GM21390 (cell line): Measurements from ENCODE around the gene VNN1.
"Not testable (repeated sequence)": the region's sequence is repeated elsewhere in the genome, so short reads cannot be mapped to it uniquely, and the experiment has no call there.

Experiments
- ATAC-seq: cut with Tn5 transposase; IDR thresholded peaks from one replicate; pipeline ENCODE4 v1.9.1; 2021; ENCODE audit not compliant: unreplicated experiment

Gene VNN1

DNA sequence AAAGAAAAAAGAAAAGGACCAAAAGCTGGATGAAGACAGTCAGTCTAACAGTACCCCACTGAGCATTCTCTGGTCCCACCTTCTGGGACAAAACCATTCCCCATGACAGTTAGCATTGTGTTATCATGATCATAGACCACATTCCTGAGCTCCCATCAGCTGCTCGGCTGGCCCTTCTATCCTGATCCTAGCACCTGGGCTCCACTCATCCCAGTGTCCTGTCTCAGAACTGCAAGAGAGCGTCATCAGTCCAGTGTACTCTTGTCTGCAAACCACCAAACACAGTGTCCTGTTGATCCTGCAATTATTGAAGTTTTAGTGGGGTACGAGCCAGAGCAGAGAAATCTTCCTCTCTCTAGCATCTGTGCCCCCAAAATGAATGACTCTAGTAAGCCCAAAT lies 38.9 kb downstream of the VNN1 start:
- ATAC-seq = no peak

DNA sequence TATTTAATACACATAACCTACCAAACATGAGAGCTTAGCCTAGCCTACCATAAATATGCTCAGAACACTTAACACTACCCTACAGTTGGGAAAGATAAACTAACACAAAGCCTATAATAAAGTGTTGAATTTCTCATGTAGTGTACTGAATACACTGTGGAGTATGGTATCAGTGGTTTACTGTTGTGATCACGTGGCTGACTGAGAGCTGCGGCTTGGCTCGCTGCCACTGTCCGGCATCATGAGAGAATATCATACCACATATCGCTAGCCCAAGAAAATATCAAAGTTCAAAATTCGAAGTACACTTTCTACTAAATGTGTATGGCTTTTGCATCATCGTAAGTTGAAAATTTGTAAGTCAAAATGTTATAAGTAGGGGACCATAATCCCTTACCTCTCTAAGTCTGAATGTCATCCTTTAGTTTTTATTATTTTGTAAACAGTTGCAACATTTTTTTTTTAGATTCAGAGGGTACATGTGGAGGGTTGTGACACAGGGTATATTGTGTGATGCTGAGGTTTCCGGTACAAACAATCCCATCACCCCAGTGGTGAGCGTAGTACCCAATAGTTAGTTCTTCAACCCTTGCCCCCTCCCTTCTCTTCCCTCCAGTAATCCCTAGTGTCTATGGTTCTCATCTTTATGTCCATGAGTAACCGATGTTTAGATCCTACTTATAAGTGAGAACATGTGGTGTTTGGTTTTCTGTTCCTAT lies 40.3 kb downstream of the VNN1 start:
- no peak for ATAC-seq

DNA sequence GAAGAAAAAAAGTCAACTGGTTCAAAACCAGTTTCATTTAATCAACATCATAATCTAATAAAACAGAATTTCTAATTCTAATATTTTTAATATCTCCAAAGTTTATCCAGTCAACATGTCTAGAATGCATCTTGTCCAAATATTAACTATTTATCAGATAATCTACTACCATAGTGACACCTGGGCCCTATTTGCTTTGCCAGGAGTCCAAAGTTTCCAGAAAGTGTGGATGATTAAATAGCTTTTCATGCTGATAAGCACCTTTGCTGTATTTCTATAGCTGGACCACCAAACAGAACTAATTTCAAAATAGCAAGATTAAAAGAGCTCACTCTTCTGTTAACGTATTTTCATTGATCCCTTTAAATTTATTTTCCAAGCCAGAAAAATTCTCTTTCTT lies 42.6 kb downstream of the VNN1 start:
- ATAC-seq = no peak

DNA sequence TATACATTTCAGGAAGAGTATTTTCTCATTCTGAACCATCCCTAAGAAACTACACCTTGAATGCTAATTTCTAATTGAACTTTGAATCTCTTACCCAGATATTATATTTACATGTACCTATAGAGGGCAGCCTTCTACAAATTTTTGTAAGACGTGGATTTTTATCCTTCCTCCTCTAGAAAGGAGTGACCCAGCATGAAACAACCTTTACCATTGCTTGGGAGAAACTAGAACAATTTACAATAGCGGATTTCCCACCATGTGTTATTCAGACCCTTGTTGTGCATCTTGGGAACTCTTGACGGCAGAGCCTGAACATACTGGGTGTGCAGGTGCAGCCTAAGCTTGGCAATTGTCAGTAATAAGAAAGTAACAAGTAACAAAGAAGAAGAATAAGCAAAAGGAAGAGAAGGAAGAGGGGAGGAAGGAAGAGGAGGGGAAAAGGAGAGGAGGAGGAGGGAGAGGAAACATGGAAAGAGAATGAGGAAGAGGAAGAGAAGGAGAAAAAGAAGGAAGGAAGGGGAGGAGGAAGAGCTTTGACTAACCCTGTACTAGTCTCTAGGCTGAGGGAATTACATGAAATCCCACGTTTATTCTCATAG lies 44.1 kb downstream of the VNN1 start:
- ATAC-seq = peak; percentile 63

DNA sequence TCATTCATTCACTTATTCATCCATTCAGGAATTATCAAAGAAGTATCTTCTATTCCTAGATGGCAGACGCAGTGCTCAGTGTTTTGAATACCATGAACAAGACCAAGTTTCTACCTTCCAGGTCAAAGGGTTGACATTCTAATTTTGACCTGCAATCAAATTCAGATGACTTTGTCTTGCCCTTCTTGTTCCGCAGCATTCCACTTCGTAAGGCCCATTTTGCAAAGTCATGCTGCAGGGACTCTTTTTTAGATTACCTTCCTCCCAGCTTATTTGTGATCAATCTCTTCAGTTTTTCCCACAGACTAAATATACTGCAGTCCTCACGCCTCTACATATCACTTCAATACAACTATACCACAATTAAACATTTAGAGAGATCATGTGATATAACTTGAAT lies 47.7 kb downstream of the VNN1 start:
- ATAC-seq = no peak

DNA sequence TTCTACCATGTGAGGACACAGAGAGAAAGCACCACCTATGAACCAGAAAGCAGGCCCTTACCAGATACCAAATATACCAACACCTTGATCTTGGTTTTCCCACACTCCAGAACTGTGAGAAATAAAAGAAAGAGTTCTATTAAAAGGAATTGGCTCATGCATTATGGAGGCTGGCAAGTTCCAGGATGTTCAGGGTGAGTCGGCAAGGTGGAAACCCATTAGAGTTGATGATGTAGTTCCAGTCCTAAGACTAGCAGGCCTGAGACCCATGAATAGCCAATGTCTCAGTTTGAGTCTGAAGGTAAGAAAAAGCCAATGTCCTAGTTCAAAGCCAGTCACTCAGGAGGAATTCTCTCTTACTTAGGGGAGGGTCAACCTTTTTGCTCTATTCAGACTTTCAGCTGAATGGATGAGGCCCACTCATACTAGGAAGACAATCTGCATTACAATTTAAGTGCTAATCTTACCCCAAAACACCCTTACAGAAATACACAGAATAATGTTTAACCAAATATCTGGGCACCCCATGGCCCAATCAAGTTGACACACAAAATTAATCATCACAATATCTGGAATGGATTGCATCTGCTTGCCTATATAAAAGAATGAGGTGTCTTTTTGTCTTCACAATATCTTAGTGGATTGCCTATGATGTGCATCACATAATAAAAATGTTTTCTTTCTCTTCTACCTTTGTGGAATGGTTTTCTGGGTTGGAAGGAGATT lies 49.4 kb downstream of the VNN1 start:
- no peak for ATAC-seq

DNA sequence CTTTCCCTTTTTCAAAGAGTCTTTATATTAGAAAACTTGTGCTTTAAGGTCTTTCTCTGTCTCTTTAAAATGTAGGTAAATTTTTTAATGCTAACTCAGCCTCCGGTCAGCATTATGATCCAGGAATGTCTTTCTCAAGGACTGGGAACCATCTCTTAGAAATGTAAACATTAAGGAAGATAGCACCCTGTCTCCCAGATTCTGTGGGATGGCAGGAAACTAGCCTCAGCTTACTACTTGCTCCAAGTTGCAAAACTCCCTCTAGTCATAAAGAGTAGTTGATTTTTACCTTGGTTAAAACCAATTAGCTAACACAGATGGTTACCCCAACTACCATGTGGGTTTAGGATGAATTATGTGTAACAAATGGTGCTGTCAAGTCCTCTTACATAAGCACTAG lies 50.2 kb downstream of the VNN1 start:
- ATAC-seq = no peak

DNA sequence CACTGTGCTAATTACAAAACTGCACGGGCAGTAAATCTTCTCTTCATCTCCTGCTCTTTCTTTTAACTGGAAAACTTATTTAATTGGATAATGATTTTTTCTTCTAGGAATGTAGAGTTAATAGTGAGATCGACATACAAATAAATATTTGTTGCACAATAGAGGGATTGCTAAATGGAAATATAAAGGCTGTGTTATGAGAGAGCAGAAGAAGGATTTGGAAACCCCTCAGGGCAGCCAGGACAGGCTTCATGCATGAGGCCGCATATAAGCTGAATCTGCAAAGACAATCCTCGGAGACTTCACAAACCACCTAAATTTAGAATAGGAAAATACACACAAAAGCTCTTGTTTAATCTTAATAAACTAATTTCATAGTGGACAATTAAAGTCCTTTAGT lies 51.9 kb downstream of the VNN1 start:
- no peak for ATAC-seq

DNA sequence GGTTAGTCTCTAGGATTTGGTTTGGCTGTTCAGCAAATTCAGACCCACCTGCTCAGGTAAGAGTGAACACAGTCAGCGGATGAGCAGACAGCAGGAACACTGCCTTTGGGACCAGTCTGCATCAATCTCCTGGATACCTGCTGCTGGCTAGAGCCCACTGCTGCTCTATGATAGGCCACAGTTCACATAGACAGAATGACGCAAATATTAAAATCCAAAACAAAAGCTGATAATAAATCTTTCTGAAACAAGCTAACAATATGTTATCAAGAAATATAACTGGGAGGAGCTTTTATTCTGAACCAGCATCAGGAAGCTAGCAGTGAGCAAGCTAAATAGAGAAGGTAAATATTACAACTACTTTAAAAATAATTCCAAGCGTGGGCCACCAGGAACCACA lies 54.8 kb downstream of the VNN1 start, which contains the start of gene TAAR1:
Gene TAAR1 (minus strand): TSS at position 101 of the 400 bp plus-strand sequence. CDS start 13,179 bp downstream, outside the sequence.
- ATAC-seq = no peak

DNA sequence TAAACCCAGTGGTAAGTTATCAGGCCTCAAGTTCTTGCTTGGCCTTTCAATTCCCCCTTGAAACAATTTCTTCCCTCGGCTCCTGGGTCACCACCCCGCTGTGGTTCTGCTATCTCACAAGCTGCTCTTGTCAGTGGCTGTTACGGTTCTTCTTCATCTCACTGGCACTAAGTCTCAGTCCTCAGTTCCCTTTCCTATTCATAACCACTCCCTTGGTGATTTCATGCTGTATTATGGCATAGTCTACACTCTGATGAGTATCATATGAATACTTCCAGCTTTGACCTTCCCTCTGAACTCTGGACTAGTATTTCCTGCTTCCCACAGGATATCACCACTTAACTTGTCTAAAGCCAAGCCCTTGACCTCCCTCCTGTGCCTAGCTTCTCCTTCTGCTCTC lies 62.8 kb downstream of the VNN1 start:
- peak; percentile 59 for ATAC-seq

DNA sequence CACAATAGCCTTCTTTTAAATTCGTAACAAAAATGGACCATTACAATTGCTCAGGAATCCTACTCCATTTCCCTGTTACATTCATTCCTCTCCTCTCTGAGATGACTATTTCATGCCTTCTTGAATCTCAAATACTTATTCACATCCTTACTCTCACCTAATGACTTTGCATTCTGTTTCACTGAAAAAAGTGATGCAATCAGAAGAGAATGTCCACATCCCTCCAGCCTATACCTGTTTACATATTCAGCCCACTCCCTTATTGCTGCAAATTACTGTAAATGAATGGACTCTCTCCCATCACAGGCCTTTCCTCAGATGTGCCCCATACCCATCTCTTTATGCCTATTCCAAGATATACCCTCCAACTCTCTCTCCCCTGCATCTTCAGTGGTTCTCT lies 63.4 kb downstream of the VNN1 start:
- no peak for ATAC-seq

DNA sequence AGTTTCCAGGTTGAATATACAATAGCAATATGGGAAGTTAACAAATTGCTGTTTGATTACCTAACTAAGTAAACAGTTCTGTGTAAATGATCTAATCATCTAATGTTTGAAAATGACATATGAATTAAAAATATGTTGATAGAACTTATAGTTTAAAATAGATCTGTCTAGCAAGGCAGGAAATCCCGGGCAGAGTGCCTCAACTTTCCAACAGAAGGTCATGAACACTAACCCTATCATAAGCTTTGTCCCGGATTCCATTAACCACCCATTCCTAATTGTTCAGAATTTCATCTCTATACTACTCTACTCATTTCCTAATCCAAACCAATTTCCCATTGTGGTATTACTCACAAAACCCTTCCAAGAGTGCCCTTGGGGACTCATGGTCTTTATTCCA lies 65.0 kb downstream of the VNN1 start:
- no peak for ATAC-seq

DNA sequence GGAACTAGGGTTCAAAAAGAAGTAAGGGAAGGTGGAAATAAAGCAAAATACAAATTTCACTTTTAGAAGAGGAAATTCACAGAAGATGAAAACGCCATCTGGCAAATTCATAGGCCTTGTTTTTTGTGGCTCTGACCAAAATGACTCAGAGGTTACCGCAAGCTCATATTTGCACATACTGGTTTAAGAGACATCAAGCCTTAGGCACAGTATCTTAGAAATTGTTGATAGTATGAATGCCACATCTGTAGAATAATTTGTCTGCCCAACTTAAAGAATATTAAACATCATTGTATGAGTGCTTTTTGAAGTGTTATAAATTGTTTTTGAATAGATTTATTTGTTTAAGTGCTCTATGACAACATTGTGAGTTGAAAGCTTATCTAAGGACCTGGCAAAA lies 65.5 kb downstream of the VNN1 start:
- ATAC-seq = peak; percentile 80

DNA sequence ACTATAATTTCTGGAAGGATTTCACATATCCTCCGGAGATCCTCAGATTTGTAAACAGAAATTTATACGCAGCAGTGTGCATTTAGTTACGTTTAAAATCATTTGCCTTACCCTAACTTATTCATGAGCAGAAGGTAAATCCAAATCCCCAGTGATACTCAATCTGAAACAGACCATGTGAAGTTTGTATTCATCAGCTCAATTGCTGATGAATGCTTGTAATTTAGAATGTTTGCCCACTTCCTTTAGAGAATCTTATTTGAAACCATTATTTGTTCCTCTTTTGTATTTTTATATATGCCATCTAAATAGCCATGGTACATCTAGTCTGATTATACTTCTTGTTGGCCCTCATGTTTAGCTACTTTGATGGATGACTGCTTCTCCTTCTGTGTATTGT lies 70.3 kb downstream of the VNN1 start:
- ATAC-seq = no peak

DNA sequence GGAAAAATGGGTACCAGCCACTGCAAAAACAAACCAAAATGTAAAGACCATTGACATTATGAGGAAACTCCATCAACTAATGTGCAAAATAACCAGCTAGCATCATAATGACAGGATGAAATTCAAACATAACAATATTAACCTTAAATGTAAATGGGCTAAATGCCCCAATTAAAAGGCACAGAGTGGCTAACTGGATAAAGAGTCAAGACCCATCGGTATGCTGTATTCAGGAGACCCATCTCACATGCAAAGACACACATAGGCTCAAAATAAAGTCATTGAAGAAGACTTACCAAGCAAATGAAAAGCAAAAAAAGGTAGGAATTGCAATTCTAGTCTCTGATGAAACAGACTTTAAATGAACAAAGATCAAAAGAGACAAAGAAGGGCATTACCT lies 76.7 kb downstream of the VNN1 start:
- not testable (repeated sequence) for ATAC-seq

DNA sequence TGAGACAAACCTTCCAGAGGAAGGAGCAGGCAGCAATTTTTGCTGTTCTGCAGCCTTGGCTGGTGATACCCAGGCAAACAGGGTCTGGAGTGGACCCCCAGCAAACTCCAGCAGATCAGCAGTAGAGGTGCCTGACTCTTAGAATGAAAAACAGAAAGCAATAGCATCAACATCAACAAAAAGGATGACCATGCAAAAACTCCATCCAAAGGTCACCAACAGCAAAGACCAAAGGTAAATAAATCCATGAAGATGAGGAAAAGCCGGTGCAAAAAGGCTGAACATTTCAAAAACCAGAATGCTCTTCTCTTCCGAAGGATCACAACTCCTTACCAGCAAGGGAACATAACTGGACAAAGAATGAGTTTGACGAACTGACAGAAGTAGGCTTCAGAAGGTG lies 77.9 kb downstream of the VNN1 start:
- not testable (repeated sequence) for ATAC-seq

DNA sequence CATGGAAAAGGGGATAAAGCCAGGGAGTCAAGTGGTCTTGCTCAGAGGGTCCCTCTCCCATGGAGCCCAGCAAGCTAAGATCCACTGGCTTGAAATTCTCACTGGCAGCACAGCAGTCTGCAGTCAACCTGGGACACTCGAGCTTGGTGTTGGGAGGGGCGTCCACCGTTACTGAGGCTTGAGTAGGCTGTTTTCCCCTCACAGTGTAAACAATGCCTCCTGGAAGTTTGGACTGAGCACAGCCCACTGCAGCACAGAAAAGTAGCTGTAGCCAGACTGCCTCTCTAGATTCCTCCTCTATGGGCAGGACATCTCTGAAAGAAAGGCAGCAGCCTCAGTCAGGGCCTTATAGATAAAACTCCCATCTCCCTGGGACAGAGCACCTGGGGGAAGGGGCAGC lies 78.6 kb downstream of the VNN1 start:
- not testable (repeated sequence) for ATAC-seq

DNA sequence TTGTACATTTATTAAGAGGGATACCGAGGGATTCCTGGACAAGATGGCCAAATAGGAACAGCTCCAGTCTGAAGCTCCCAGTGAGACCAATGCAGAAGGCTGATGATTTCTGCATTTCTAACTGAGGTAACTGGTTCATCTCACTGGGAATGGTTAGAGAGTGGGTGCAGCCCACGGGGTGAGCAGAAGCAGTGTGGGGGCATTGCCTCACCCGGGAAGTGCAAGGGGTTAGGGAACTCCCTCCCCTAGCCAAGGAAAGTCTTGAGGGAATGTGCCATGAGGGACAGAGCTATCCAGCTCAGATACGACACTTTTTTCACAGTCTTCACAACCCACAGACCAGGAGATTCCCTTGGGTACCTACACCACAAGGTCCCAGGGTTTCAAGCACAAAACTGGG lies 79.1 kb downstream of the VNN1 start:
- no peak for ATAC-seq

DNA sequence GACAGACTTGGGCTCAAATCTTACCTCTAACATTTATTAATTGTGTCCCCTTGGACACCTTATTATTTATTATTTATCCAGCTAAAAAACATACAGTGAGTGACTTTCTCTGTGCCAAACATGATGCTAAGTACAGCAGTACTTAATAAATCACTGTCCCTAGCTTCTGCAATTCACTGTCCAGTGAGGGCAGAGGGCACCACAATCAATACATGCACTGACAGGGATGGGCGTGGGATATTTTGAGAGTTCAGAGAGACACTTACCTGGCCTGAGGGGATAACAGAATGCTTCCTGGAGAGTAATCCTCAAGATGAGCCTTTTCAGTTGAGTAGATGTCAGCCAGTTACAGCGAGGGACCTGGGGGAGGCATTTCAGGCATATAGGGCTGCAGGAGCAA lies 80.5 kb downstream of the VNN1 start:
- no peak for ATAC-seq
